ENCODE measurements around the gene SLFN13. TPM values are rescaled to one million over a fixed set of nuclear protein-coding genes. Genes with fewer than 3 reads are reported as not detected.

The SLFN13 gene
- total RNA-seq, 1 experiment from 2014 or later, result 10.1 TPM

GRCh38 chr17:35429702-35430101 is 18.9 kb downstream of the SLFN13 start:
- H2BK120ac ChIP-seq (ENCODE audit: low read depth, low read length, poor library complexity, severe bottlenecking), result no peak overlapping the region
- peaks cover 2% of the 10 kb centered on the region; the same call in 1 of the 2 replicates for H3K27me3 ChIP-seq (ENCODE audit: insufficient read depth, low read length)
- DNase-seq, result no peak
- no peak overlapping the region for H3K18ac ChIP-seq (ENCODE audit: insufficient read length, low read depth, low read length)
- no peaks in the 10 kb centered on the region for H4K20me1 ChIP-seq (ENCODE audit: control insufficient read depth, insufficient read depth, insufficient read length)
- H3K4ac ChIP-seq (ENCODE audit: low read depth, low read length), result no peak overlapping the region
- H4K8ac ChIP-seq (replicated peaks; ENCODE audit: insufficient read length, low read depth, low read length), result no peak overlapping the region
- no peak overlapping the region for H3K9ac ChIP-seq (ENCODE audit: extremely low read depth, insufficient read length, low read length)
- Mint-ChIP-seq H3K36me3 (ENCODE audit: insufficient read depth in 1 of 3, low read depth in 3 of 3) (peaks cover 2 to 4% (median 2%) of the 10 kb centered on the region in 3 experiments; a peak in 4 of 7 replicates), H3K27me3 (ENCODE audit: low read depth) (peaks cover 21% of the 10 kb centered on the region), H3K9me3 (peaks cover 0 to 3% of the 10 kb centered on the region in 2 experiments; a peak in 1 of 5 replicates), H3K4me3 (no peak overlapping the region), H3K4me1 (peaks cover 64 to 65% of the 10 kb centered on the region in 2 experiments), H3K27ac (no peak overlapping the region; a peak in 1 of 7 replicates)
- H3K9me3 ChIP-seq (ENCODE audit: control insufficient read depth, low read depth, low read length), result no peaks in the 10 kb centered on the region
- no peak overlapping the region for H2BK5ac ChIP-seq (ENCODE audit: insufficient read length, low read length)
- H4K5ac ChIP-seq (ENCODE audit: insufficient read length, low read depth, low read length), result no peak overlapping the region
- H3T11ph ChIP-seq (ENCODE audit: low read length), result no peak overlapping the region
- no peak overlapping the region for H3K4me2 ChIP-seq (ENCODE audit: insufficient read depth, insufficient read length, low read length)
- peaks cover 20% of the 10 kb centered on the region for H3K23me2 ChIP-seq (ENCODE audit: insufficient read length, low read depth, low read length, poor library complexity, severe bottlenecking)
- H2AK5ac ChIP-seq (ENCODE audit: insufficient read length, low read length), result no peak overlapping the region
- no peak overlapping the region for H3K23ac ChIP-seq (ENCODE audit: insufficient read length, low read depth, low read length)
- no peak overlapping the region for H2AFZ ChIP-seq (ENCODE audit: low read length)
- no peak for TF ChIP-seq CTCF (conservative IDR thresholded peaks at IDR 0.05)
- H3K79me2 ChIP-seq (ENCODE audit: insufficient read depth, low read length), result peaks cover 9% of the 10 kb centered on the region
- H3K56ac ChIP-seq (ENCODE audit: insufficient read length, low read depth, low read length), result no peak overlapping the region
- no peak overlapping the region for H3K14ac ChIP-seq (ENCODE audit: insufficient read depth, low read length)
- no peak overlapping the region for H2BK12ac ChIP-seq (ENCODE audit: insufficient read length, low read depth, low read length)
- no peak overlapping the region for H4K91ac ChIP-seq (ENCODE audit: insufficient read length, low read depth, low read length)
- no peak overlapping the region for H3K27ac ChIP-seq (ENCODE audit: insufficient read length, low read depth, low read length)
- peaks cover 3% of the 10 kb centered on the region for H3K79me1 ChIP-seq (ENCODE audit: insufficient read depth, low read depth, low read length, poor library complexity, severe bottlenecking)
- H2BK15ac ChIP-seq (ENCODE audit: low read depth, low read length), result no peak overlapping the region
- no peak overlapping the region for H2BK20ac ChIP-seq (ENCODE audit: low read depth, low read length, poor library complexity, severe bottlenecking)
- H3K4me1 ChIP-seq (ENCODE audit: insufficient read depth, low read length), result peaks cover 14% of the 10 kb centered on the region; the same call in 1 of the 2 replicates
- no CpG with 5 or more reads among the region's 2 CpGs for WGBS (ENCODE audit: extremely low coverage, insufficient read length, low lambda C conversion rate)

Data from H9 (cell line).